Omental fat pad (tissue), 4 donors: Measurements from ENCODE around the gene COMMD9. TPM values are rescaled to one million over a fixed set of nuclear protein-coding genes. Genes with fewer than 3 reads are reported as not detected.

Experiments used
- ATAC-seq: fragments of 150-250 bp; one replicate; pipeline ENCODE4 v1.9.1; 2016; ENCODE audit warnings: mild to moderate bottlenecking, moderate library complexity; ENCODE audit not compliant: low FRiP score
- DNase-seq: peaks from one replicate; pipeline ENCODE4 v3.0.0-alpha.2; 2019; ENCODE audit warnings: low spot score
- CTCF ChIP-seq, 3 donors: fragments of 450-650 bp; IDR thresholded peaks; one replicate each; pipeline ENCODE4 v1.5.1; 2016 to 2017; ENCODE audit warnings: antibody characterized with exemption in 3 of 3, mild to moderate bottlenecking in 3 of 3, moderate library complexity in 2 of 3
- total RNA-seq, 4 donors: library from RNA; depleted of rRNA; stranded (reverse); fragments of >200 nt; gene quantifications; one replicate each; pipeline ENCODE4 v1.1.0, GENCODE V29; 2016

Gene COMMD9
- total RNA-seq, 4 donors from 2014 or later = 37.3 to 52.6 (median 41.6) TPM

GRCh38 chr11:36295926-36296325 lies 6.7 kb upstream of the COMMD9 start, which contains the start of gene PRR5L:
Gene PRR5L (plus strand): TSS chr11:36296288. CDS start chr11:36401122, 104,834 bp downstream.
- DNase-seq = no peak
- no peak for ATAC-seq
- TF ChIP-seq CTCF (IDR thresholded peaks at IDR 0.05) = no peak

- ATAC-seq = no peak
- TF ChIP-seq CTCF (IDR thresholded peaks at IDR 0.05) = no peak
- no peak for DNase-seq
Measured at GRCh38 chr11:36292311-36292722, 3.1 kb upstream of the COMMD9 start.

- TF ChIP-seq CTCF (IDR thresholded peaks at IDR 0.05) = no peak
Measured at GRCh38 chr11:36288442-36289225, 590 bp downstream of the COMMD9 start.

GRCh38 chr11:36282926-36283325 lies 6.3 kb downstream of the COMMD9 start:
- no peak for ATAC-seq

More at GRCh38 chr11:36288442-36289225, 590 bp downstream of the COMMD9 start:
- DNase-seq = no peak
- ATAC-seq = peak; percentile 26

GRCh38 chr11:36281850-36282249 lies 7.4 kb downstream of the COMMD9 start:
- TF ChIP-seq CTCF (IDR thresholded peaks at IDR 0.05) = no peak
- ATAC-seq (no peak), DNase-seq (no peak)

More at GRCh38 chr11:36282926-36283325, 6.3 kb downstream of the COMMD9 start:
- DNase-seq = no peak
- TF ChIP-seq CTCF (IDR thresholded peaks at IDR 0.05) = no peak

- TF ChIP-seq CTCF (IDR thresholded peaks at IDR 0.05) = no peak
- ATAC-seq = no peak
- no peak for DNase-seq
Measured at GRCh38 chr11:36280531-36280930, 8.7 kb downstream of the COMMD9 start.
